ENCODE data around the gene TMEM208.

Gene TMEM208

GRCh38 chr16:67249178-67250044 is 22.5 kb downstream of the TMEM208 start:
- DNase-seq (ENCODE audit: low read depth in 2 of 2) = no peak

GRCh38 chr16:67250045-67250327 is 23.1 kb downstream of the TMEM208 start:
- DNase-seq (ENCODE audit: low read depth in 2 of 2) = no peak

DNA sequence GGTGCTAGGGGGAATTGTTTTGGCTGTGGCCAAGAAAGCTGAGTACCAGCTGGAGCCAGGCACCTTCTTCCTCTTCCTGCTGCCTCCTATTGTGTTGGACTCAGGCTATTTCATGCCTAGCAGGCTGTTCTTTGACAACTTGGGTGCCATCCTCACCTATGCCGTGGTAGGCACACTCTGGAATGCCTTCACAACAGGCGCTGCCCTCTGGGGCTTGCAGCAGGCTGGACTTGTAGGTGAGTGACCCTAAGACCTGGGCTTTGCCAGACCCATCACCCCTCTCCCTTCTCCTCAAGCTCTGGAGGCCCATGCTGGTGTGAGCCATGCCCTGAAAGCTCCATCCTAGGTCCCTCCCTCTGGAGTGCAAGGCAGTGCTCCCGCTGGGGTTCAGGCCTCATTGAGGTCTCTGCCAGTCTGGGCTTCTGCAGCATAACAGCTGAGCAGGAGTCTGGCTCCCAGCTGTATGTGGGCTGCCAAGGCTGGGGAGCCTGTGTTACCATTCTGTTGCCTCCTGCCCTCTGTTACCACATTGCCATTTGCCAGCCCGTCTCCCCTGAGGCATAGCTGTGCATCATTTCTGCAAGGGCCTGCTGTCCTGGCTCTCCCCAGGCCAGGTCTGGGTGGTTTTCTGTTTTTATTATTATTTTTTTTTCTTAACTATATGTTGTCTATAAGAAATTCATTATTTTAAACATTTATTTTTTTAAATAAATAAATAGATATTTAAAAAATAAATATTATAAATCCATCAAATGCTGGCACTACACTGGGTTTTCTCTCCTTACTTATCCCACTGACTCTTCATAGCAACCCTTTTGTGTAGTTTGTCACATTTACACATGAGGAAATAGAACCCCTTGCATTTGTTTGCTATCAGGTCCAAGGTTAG is 25.9 kb downstream of the TMEM208 start:
- no peak for DNase-seq (ENCODE audit: low read depth in 2 of 2)

GRCh38 chr16:67254801-67255552 is 28.0 kb downstream of the TMEM208 start:
- no peak for DNase-seq (ENCODE audit: low read depth in 2 of 2)

DNA sequence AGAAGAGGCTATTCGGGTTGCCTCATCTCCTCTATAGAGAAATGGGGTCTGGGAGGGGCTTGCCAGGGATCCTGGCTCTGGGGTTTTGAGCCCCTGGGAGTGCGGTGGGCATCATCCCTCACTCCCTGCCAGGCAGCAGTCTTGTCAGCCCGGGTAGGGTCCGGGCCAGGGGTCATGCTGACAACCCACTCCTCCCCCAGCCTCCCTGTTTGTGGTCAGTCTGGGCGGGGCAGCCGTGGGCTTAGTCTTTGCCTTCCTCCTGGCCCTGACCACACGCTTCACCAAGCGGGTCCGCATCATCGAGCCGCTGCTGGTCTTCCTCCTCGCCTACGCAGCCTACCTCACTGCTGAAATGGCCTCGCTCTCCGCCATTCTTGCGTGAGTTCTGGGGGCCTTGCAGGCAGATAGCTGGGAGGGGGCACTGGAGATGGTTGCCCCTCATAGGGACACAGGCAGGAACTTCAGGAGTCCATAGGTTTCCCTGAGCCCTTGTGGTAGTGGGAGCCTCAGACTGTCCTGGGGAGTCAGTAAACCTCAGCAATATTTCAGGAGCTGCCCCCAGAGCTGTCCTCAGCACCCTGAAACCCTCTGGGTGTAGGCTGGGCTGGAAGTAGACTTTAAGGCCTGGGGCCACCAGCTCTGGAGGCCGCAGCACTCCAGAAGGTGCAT is 28.8 kb downstream of the TMEM208 start:
- DNase-seq (ENCODE audit: low read depth in 2 of 2) = no peak

DNA sequence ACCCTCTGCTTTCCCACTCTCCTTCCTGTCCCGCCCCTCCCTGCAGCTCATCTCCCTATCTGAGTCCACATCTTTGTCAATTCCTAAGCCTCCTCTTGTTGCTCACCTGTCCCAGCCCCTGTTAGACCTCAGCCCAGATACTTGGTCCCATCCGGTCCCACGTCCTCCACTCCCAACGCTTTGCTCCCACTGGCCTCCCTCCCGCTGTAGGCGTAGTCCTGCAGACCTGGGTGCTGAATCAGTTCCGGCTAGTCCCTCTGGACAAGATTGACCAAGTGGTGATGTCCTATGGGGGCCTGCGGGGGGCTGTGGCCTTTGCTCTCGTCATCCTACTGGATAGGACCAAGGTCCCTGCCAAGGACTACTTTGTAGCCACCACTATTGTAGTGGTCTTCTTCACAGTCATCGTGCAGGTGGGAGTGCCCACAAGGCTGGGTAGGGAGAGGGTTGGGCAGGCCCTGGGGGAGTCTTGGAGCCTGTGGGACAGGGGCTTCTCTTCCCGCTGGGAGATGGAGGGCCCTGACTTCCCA is 29.8 kb downstream of the TMEM208 start:
- DNase-seq (ENCODE audit: low read depth in 2 of 2) = no peak

DNA sequence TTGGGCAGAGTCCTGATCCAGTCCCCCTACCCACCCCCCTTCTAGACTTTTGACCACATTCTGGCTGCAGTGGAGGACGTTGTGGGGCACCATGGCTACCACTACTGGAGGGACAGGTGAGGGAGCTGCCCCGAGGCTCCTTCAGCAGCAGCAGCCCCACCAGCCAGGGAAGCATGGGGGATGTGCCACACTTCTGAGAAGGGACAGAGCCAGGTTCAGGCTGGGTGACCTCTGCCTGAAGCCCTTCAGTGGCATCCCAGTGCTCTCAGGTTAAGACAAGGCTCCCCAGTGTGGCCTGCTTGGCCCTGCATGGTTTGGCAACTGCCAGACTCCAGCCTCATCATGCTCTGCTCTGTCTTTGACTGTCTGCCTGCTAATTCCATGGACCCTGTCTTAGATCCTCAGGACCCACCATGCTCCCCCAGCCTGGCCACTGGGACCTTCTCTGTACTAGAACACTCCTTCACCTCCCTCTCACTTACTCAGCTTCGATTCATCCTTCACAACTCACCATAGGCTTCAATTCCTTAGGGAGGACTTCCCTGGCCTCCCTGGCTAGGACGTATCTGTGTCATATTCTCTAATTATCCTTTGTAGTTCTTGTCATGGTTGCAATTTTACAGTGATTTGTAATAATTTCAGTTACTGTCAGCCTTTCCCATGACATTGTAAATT is 30.7 kb downstream of the TMEM208 start:
- no peak for DNase-seq (ENCODE audit: low read depth in 2 of 2)

DNA sequence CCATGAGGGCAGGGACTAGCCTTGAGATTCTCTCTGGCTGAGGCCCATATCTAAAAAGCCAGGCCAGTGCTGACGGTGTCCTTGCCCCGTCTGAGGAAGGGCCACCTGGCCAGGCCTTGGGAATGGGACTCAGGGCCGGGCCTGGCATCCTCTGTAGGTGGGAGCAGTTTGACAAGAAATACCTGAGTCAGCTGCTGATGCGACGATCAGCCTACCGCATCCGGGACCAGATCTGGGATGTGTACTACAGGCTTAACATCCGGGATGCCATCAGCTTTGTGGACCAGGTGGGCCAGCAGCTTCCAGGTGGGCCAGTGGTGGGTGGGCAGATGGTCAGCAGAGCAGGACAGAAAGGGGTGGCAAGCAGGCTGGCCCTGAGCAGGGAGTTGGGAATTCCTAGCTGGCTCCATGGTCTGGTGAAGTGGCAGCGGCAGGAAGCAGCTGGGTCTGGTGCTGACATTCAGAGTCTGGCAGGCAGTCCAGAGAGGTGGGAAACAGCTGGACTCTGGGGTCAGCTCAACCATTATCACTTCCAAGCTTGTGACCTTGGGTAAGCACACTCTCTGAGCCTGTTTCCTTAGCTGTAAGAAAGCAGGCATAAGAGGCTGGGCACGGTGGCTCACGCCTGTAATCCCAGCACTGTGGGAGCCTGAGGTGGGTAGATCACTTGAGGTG is 31.4 kb downstream of the TMEM208 start:
- no peak for DNase-seq (ENCODE audit: low read depth in 2 of 2)

DNA sequence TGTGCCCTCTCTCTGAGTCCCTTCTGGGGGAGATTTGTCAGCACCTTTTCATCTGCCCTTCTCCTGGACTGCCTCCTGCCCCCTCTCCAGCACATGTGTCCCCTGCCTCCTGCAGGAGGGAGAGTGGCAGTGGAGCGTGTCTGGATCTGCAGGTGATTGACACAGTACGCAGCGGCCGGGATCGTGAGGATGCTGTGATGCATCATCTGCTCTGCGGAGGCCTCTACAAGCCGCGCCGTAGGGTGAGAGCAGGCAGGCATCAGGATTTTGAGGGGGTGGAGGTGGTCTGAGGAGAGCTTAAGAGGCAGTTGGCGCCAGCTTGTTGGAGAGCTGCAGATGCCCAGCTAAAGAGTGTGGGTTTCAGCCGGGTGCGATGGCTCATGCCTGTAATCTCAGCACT is 32.8 kb downstream of the TMEM208 start:
- DNase-seq (ENCODE audit: low read depth in 2 of 2) = no peak

GRCh38 chr16:67260426-67261063 is 33.6 kb downstream of the TMEM208 start:
- no peak for DNase-seq (ENCODE audit: low read depth in 2 of 2)

DNA sequence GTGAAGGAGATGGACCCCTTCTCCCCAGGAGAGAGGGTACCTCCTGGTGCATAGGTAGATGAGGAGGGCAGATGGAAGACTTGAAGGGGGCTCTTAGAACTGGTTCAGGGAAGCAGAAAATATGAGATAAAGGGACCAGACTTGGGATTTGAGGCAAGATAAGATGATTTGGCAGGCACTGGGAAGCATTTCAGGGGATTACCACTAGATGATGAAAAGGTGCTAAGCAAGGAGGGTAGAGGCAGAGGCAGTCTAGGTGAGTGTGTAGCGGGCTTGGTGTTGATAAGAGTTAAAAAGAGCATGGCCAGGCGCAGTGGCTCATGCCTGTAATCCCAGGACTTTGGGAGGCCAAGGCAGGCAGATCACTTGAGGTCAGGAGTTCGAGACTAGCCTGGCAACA is 36.3 kb downstream of the TMEM208 start:
- no peak for DNase-seq (ENCODE audit: low read depth in 2 of 2)

DNA sequence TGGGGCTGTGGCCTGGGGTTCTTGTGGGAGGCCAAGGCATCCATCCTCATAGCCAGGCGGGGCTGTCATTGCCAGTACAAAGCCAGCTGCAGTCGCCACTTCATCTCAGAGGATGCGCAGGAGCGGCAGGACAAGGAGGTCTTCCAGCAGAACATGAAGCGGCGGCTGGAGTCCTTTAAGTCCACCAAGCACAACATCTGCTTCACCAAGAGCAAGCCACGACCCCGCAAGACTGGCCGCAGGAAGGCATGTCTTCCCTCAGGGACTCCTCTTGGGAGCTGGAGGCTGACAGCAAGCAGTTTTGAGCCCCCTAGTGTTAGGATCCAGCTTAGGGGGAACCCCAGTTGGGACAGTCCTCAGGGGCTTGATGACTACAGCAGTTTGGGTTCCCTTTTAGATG is 37.3 kb downstream of the TMEM208 start:
- DNase-seq (ENCODE audit: low read depth in 2 of 2) = no peak

DNA sequence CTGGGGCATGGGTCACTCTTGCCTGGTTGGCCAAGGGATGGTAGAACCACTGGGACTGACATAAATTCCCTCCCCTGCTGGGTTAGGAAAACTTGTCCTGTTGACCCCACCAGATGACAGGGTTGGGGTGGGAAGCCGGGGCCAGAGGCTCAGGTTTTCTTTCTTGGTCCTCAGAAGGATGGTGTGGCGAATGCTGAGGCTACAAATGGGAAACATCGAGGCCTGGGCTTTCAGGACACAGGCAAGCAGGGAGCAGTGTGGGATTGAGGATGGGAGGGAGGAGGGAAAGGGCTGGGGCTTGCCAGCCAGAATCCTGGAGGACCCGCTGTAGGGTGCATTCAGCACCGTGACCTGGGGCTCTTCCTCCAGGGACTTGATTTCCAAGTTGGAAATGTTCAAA is 37.9 kb downstream of the TMEM208 start:
- no peak for DNase-seq (ENCODE audit: low read depth in 2 of 2)

GRCh38 chr16:67265834-67266233 is 38.9 kb downstream of the TMEM208 start:
- DNase-seq (ENCODE audit: low read depth in 2 of 2) = no peak

GRCh38 chr16:67268136-67268579 is 41.2 kb downstream of the TMEM208 start:
- no peak for DNase-seq (ENCODE audit: low read depth in 2 of 2)

DNA sequence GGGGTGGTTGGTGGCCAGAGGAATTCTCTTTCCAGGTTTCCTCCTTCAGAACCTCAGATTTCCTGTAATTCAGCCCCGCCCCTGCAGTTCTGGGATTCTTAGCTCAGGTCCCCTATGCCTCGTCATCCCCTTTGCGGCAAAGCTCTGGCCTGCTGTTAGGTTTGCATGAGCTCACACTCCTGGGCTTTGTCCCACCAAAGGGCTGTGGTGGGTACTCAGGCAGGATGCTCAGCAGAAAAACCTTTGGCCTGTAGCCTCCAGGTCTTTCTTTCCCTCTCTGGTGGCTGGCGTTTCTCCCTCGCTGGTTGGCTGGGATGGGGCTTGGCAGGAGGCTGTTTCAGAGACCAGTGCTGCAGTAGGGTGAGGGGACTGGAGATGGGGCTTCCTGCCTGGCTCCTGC is 42.8 kb downstream of the TMEM208 start:
- DNase-seq (ENCODE audit: low read depth in 2 of 2) = no peak

DNA sequence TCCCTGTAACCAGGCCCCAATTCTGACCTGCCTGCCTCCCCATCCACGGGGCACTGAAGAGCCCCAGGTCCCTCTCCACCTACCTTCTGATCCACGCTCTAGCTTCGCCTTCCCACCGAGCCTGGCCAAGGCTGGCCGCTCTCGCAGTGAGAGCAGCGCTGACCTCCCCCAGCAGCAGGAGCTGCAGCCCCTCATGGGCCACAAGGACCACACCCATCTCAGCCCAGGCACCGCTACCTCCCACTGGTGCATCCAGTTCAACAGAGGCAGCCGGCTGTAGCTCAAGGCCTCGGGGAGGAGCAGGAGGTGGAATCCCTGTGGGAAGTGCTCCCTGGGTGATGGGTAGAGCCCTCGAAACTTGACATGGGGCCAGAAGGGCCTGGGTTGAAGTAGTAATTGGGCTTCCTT is 44.0 kb downstream of the TMEM208 start:
- DNase-seq (ENCODE audit: low read depth in 2 of 2) = no peak

DNA sequence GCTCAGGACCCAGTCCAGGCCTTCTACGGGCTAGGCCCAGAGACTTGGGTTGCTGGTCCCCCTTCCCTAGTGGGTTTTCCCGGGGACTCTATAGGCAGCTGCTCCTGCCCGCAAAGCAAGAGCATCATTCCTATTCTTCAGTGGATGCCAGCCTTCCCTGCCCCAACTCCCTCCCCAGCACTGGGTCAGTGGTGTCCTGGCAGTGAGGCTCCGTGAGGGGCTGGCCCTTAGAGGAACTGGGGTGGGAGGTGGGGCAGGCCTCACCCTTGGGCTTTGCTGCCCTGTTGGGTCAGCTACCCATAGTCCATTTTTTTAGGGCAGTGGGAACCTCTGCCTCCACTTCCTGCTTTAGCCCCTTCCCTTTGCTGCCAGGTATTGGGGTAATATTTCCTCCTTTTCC is 44.5 kb downstream of the TMEM208 start:
- DNase-seq (ENCODE audit: low read depth in 2 of 2) = no peak

GRCh38 chr16:67275321-67275720 is 48.4 kb downstream of the TMEM208 start:
- no peak for DNase-seq (ENCODE audit: low read depth in 2 of 2)
